Heart right ventricle (tissue), 16 donors: ENCODE results near the gene MYLK. TPM values are rescaled to one million over a fixed set of nuclear protein-coding genes. Genes with fewer than 3 reads are reported as not detected.
"Not testable (repeated sequence)": the region's sequence is repeated elsewhere in the genome, so short reads cannot be mapped to it uniquely, and the experiment has no call there.

Source experiments
- ATAC-seq, 8 donors: fragments of 200-7000 bp; cut with Tn5 transposase; one replicate each; pipeline ENCODE4 v1.9.1; 2020; ENCODE audit warnings: mild to moderate bottlenecking in 8 of 8, moderate library complexity in 8 of 8, moderate number of reproducible peaks in 1 of 8
- DNase-seq, 2 donors: peaks; one replicate each; pipeline ENCODE4 v3.0.0-alpha.2; 2020
- H3K27ac ChIP-seq, 10 donors: fragments of 200-600 bp; sonication (generic) in 2 of 10; one replicate each; pipeline versions ENCODE4 v1.5.0 to v1.8.0; 2020 to 2022; ENCODE audit warnings: mild to moderate bottlenecking in 3 of 10
- H3K27me3 ChIP-seq, 7 donors: fragments of 200-600 bp; one replicate each; pipeline ENCODE4 v1.8.0; 2021 to 2022; ENCODE audit warnings: mild to moderate bottlenecking in 2 of 7
- H3K36me3 ChIP-seq, 9 donors: fragments of 200-600 bp; sonication (generic) in 1 of 9; one replicate each; pipeline versions ENCODE4 v1.5.0 to v1.8.0; 2020 to 2022; ENCODE audit warnings: mild to moderate bottlenecking in 2 of 9
- H3K4me1 ChIP-seq, 9 donors: fragments of 200-600 bp; sonication (generic) in 1 of 9; one replicate each; pipeline versions ENCODE4 v1.5.0 to v1.8.0; 2020 to 2022; ENCODE audit warnings: mild to moderate bottlenecking in 4 of 9
- H3K4me3 ChIP-seq, 10 donors: fragments of 200-600 bp; sonication (generic) in 2 of 10; one replicate each; pipeline versions ENCODE4 v1.5.0 to v1.8.0; 2020 to 2022; ENCODE audit warnings: mild to moderate bottlenecking in 7 of 10, moderate library complexity in 2 of 10
- H3K9me3 ChIP-seq, 11 donors: fragments of 200-600 bp in 10 of 11; sonication (generic) in 2 of 11; one replicate each; pipeline versions ENCODE4 v1.5.0 to v1.8.0; 2013 to 2022; ENCODE audit warnings: mild to moderate bottlenecking in 2 of 11, control low read depth in 1 of 11, moderate library complexity in 1 of 11
- WGBS, 2 donors: extraction: QIAGEN DNeasy Blood & Tissue Kit; methylation state at CpG; one replicate each; pipeline ENCODE4 v1.1.7; 2013; ENCODE audit warnings: inconsistent platforms in 1 of 2; 5-methylcytosine and 5-hydroxymethylcytosine counted together
- intact Hi-C, 10 donors: fragments of 100-400 bp; cut with DNase I; formaldehyde crosslinking; loops; one replicate each; pipeline versions ENCODE4 v1.11.1 to v1.14.2; 2022
- polyA plus RNA-seq, 2 donors: library from polyadenylated mRNA; stranded (reverse); fragments of 200-250 nt; gene quantifications; one replicate each; pipeline ENCODE4 v1.2.3, GENCODE V29; 2013
- total RNA-seq, 10 donors: library from RNA; stranded (reverse); fragmentation: NEBNext Ultra II Directional in 3 of 10; extraction: Animal tissue kit (Norgen Biotek cat#: 25700) in 3 of 10; gene quantifications; one replicate each; pipeline versions ENCODE4 v1.2.1 to v1.2.4, GENCODE V29; 2021 to 2023
- TF ChIP-seq, protein P1 (sequence below), 9 donors: fragments of 200-600 bp; sonication (generic) in 2 of 9; IDR thresholded peaks; one replicate each; pipeline versions ENCODE4 v1.5.0 to v1.8.0; 2021 to 2022; ENCODE audit warnings: antibody characterized with exemption in 9 of 9, mild to moderate bottlenecking in 5 of 9, moderate library complexity in 1 of 9
- donor health status: Arrhythmogenic right ventricular cardiomyopathy.
- donor health status: ischemic (EF 13 %, LVEDD 7.1; RV severe dilation, severe dysfunction).
- donor health status: healthy with polysubstance abuse.
- donor health status: DM: no; HTN: yes; CAD: no.
- donor health status: DM: no; HTN: no; CAD: no.
- donor health status: ischemic (EF 25% LVEDD 6.9; RV normal size, moderate dysfunction).
- donor health status: ischemic (EF 25% LVEDD 5.7; RV mildly dilated, moderate dysfunction).
- donor health status: healthy.
- donor health status: DM: yes; HTN: yes; CAD: no.
- donor health status: Ischemic cardiomyopathy.
- donor health status: ischemic (EF 35%, LVEDD 5.7; RV mildly dilated, moderate dysfunction).
- donor health status: nonischemic (EF 11% LVEDD 7.7; RV severe dilation, severe dysfunction).
- donor health status: DM: yes; HTN: yes; CAD: no.
- donor health status: PGD.
- donor health status: ischemic (EF 29% LVEDD 5.4; RV normal size, mild dysfunction).
- donor health status: nonischemic (EF 23%, LVEDD 6.1; RV moderate dilation, normal function).

The MYLK gene
- total and polyA plus RNA-seq, 12 donors: 5.6 to 20.6 (median 11.6) TPM

DNA sequence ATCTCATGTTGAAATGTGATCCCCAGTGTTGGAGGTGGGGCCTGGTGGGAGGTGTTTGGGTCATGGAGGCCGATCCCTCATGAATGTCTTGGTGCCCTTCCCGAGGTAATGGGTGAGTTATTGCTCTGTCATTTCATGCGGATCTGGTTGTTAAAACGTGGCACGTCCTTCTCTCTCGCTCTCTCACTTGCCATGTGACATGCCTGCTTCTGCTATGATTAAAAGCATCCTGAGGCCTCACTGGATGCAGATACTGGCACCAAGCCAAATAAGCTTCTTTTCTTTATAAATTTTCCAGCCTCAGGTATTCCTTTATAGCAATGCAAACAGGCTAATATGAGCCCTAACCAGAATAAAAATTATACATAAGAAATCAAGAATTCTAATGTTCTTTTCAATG lies 267.5 kb downstream of the MYLK start:
- TF ChIP-seq, protein P1, sequence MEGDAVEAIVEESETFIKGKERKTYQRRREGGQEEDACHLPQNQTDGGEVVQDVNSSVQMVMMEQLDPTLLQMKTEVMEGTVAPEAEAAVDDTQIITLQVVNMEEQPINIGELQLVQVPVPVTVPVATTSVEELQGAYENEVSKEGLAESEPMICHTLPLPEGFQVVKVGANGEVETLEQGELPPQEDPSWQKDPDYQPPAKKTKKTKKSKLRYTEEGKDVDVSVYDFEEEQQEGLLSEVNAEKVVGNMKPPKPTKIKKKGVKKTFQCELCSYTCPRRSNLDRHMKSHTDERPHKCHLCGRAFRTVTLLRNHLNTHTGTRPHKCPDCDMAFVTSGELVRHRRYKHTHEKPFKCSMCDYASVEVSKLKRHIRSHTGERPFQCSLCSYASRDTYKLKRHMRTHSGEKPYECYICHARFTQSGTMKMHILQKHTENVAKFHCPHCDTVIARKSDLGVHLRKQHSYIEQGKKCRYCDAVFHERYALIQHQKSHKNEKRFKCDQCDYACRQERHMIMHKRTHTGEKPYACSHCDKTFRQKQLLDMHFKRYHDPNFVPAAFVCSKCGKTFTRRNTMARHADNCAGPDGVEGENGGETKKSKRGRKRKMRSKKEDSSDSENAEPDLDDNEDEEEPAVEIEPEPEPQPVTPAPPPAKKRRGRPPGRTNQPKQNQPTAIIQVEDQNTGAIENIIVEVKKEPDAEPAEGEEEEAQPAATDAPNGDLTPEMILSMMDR (IDR thresholded peaks at IDR 0.05): no peak

DNA sequence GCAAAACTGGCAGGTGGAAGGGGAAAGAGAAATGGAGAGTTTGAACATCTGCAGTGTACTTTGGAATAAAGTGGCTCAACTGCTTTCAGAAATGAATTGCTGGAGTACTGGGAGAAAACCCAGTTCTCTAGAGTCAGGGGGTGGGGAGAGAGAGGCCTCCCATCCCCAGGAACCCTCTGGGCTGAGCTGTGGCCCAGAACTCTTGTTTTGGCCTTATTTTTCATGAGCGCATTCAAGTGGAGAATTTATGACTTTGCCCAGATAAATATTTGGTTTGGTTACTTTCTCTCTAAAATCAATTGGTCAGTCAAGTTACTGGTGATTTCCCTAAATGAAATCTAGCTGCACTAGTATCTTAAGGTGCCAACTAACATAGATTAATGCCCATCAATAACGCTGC lies 270.6 kb downstream of the MYLK start:
- Histone ChIP-seq H3K4me3 (no peak overlapping the region), H3K36me3 (peaks cover 0 to 45% (median 0%) of the 10 kb centered on the region in 9 donors), H3K27ac (no peak overlapping the region), H3K27me3 (no peaks in the 10 kb centered on the region), H3K4me1 (peaks cover 0 to 21% (median 11%) of the 10 kb centered on the region in 9 donors), H3K9me3 (no peaks in the 10 kb centered on the region)
- no peak for DNase-seq
- no peak for ATAC-seq
- intact Hi-C loops: no loop called here
- TF ChIP-seq, protein P1 (IDR thresholded peaks at IDR 0.05): no peak
- WGBS, 2 donors: 94 to 95% methylated on average over 2 of the region's 2 CpGs

More for the DNA sequence above, 267.5 kb downstream of the MYLK start:
- 91 to 96% methylated on average over 6 of the region's 6 CpGs for WGBS, 2 donors
- no peak for ATAC-seq
- Histone ChIP-seq H3K27me3 (no peaks in the 10 kb centered on the region), H3K27ac (no peak overlapping the region), H3K36me3 (peaks cover 0 to 43% (median 0%) of the 10 kb centered on the region in 9 donors), H3K9me3 (no peaks in the 10 kb centered on the region), H3K4me1 (peaks cover 0 to 35% (median 22%) of the 10 kb centered on the region in 9 donors), H3K4me3 (no peak overlapping the region)
- no peak for DNase-seq
- intact Hi-C loops: no loop called here

DNA sequence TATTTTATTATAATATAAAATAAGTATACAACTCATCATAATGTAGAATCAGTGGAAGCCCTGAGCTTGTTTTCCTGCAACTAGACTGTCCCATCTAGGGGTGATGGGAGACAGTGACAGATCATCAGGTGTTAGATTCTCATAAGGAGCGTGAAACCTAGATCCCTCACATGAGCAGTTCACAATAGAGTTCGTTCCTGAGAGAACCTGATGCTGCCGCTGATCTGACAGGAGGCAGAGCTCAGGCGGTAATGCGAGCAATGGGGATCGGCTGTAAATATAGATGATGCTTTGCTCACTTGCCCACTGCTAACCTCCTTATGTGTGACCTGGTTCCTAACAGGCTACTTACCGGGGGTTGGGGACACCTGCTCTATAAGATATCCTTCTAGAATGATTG lies 272.5 kb downstream of the MYLK start:
- peaks cover 0 to 42% (median 0%) of the 10 kb centered on the region in 9 donors for H3K36me3 ChIP-seq

DNA sequence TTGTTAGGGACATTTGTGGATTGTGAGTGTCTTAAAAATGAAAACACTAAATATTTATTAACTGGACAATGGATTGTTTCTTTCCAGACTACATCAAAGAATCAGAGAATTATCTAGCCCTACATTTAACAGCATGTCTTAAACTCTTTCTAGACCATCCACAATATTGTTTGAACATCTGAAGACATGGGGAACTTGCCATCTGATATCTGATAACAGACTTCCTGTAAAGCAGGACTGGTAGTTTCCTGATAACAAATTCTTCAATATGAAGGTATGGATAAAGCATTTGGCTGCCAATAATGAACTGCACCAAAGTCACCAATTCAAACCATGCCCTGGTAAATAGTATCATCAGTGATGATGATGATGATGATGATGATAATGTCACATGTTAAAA lies 273.1 kb downstream of the MYLK start:
- Histone ChIP-seq H3K27ac (no peak overlapping the region), H3K36me3 (peaks cover 0 to 36% (median 0%) of the 10 kb centered on the region in 9 donors), H3K4me3 (no peak overlapping the region), H3K4me1 (peaks cover 0 to 14% (median 0%) of the 10 kb centered on the region in 9 donors), H3K9me3 (no peaks in the 10 kb centered on the region), H3K27me3 (no peaks in the 10 kb centered on the region)
- DNase-seq (no peak), ATAC-seq (no peak)
- intact Hi-C loops: no loop called here
- TF ChIP-seq, protein P1 (IDR thresholded peaks at IDR 0.05): no peak

More for the DNA sequence above, 272.5 kb downstream of the MYLK start:
- H3K9me3 ChIP-seq, intact Hi-C loops, ATAC-seq, H3K27me3 ChIP-seq, H3K27ac ChIP-seq, H3K4me3 ChIP-seq, DNase-seq: not testable (repeated sequence)
- 96 to 97% methylated on average over 7 of the region's 7 CpGs for WGBS, 2 donors
- H3K4me1 ChIP-seq: peaks cover 0 to 14% (median 0%) of the 10 kb centered on the region in 9 donors

DNA sequence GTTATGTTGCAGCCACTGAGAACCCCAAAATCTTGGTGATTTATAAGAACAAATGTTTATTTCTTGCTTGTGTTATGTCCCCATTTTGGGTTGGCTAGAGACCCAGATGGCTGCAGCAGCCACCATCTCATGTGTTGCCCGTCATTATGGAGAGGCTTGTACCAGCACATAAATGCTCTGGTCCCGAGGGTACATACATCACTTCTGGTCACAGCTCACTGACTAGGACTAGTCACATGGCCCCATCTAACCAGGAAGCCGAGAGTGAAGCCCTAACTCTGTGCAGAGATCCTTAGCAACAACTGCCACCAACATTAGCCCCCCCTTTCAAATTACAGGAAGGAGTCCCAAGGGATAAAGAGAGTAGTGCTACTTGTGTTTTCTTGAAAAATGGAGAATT lies 273.8 kb downstream of the MYLK start:
- WGBS, 2 donors: 79 to 80% methylated on average over 3 of the region's 3 CpGs
- TF ChIP-seq, protein P1 (IDR thresholded peaks at IDR 0.05): no peak
- Histone ChIP-seq H3K36me3 (peaks cover 0 to 38% (median 0%) of the 10 kb centered on the region in 9 donors), H3K27ac (no peak overlapping the region), H3K4me1 (peaks cover 0 to 14% (median 0%) of the 10 kb centered on the region in 9 donors), H3K9me3 (no peaks in the 10 kb centered on the region), H3K4me3 (no peak overlapping the region), H3K27me3 (no peaks in the 10 kb centered on the region)
- ATAC-seq: no peak
- no peak for DNase-seq
- intact Hi-C loops: no loop called here
